Left ventricle myocardium inferior (tissue), 1 donor: Measurements from ENCODE around the gene ANKRD13D. TPM values are rescaled to one million over a fixed set of nuclear protein-coding genes. Genes with fewer than 3 reads are reported as not detected.

ENCODE experiments used
- DNase-seq: peaks from one replicate; pipeline ENCODE4 v3.0.0-alpha.2; 2020
- H3K27ac ChIP-seq: fragments of 200-600 bp; replicated peaks from 2 replicates; pipeline ENCODE4 v1.8.0; 2021
- H3K27me3 ChIP-seq: fragments of 200-600 bp; 2 replicates; pipeline ENCODE4 v1.8.0; 2021; ENCODE audit warnings: low read depth
- H3K36me3 ChIP-seq: fragments of 200-600 bp; 2 replicates; pipeline ENCODE4 v1.8.0; 2021
- H3K4me1 ChIP-seq: fragments of 200-600 bp; 2 replicates; pipeline ENCODE4 v1.8.0; 2021
- H3K4me3 ChIP-seq: fragments of 200-600 bp; 2 replicates; pipeline ENCODE4 v1.8.0; 2021; ENCODE audit warnings: mild to moderate bottlenecking, moderate library complexity
- H3K9me3 ChIP-seq: fragments of 200-600 bp; replicated peaks from 2 replicates; pipeline ENCODE4 v1.8.0; 2021
- CTCF ChIP-seq: fragments of 200-600 bp; IDR thresholded peaks from 2 replicates; pipeline ENCODE4 v1.8.0; 2021; ENCODE audit warnings: antibody characterized with exemption, mild to moderate bottlenecking, borderline replicate concordance
- intact Hi-C: fragments of 100-400 bp; cut with micrococcal nuclease; formaldehyde crosslinking; loops from one replicate; pipeline ENCODE4 v1.11.0; 2022
- total RNA-seq: library from RNA; stranded (reverse); fragmentation: NEBNext Ultra II Directional; extraction: Animal tissue kit (Norgen Biotek cat#: 25700); gene quantifications from one replicate; pipeline ENCODE4 v1.2.1, GENCODE V29; 2021
- donor health status: DM: no; HTN: yes; CAD: no; lungs with severe emphysema.

The ANKRD13D gene
- total RNA-seq, 1 donor from 2014 or later, result 11.8 TPM

- no peak for TF ChIP-seq CTCF
- Histone ChIP-seq H3K27ac (peak overlapping the region; percentile 58), H3K27me3 (no peaks in the 10 kb centered on the region), H3K4me1 (peaks cover 43% of the 10 kb centered on the region), H3K9me3 (no peaks in the 10 kb centered on the region), H3K4me3 (no peak overlapping the region), H3K36me3 (no peaks in the 10 kb centered on the region)
- no peak for DNase-seq
- intact Hi-C loops, result no loop called here
Measured at GRCh38 chr11:67347964-67348749, 59.1 kb downstream of the ANKRD13D start.

- Histone ChIP-seq H3K9me3 (no peaks in the 10 kb centered on the region), H3K27ac (peak overlapping the region; percentile 58), H3K27me3 (no peaks in the 10 kb centered on the region), H3K36me3 (no peaks in the 10 kb centered on the region), H3K4me3 (no peak overlapping the region), H3K4me1 (peaks cover 49% of the 10 kb centered on the region)
- no peak for DNase-seq
- intact Hi-C loops, result no loop called here
- TF ChIP-seq CTCF, result no peak
Measured at GRCh38 chr11:67349036-67349435, 59.9 kb downstream of the ANKRD13D start.

- no peak for TF ChIP-seq CTCF
- no peaks in the 10 kb centered on the region for H3K36me3 ChIP-seq
- no peak for DNase-seq
- no peaks in the 10 kb centered on the region for H3K9me3 ChIP-seq
- intact Hi-C loops, result no loop called here
- peaks cover 53% of the 10 kb centered on the region for H3K4me1 ChIP-seq
- no peak overlapping the region for H3K4me3 ChIP-seq
- H3K27me3 ChIP-seq, result no peaks in the 10 kb centered on the region
- peak overlapping the region; percentile 58 for H3K27ac ChIP-seq
Measured at GRCh38 chr11:67349457-67349856, 60.4 kb downstream of the ANKRD13D start.

GRCh38 chr11:67349928-67350465 is 60.9 kb downstream of the ANKRD13D start:
- H3K4me3 ChIP-seq, result no peak overlapping the region
- intact Hi-C loops, result no loop called here
- H3K9me3 ChIP-seq, result no peaks in the 10 kb centered on the region
- H3K4me1 ChIP-seq, result peaks cover 59% of the 10 kb centered on the region
- no peaks in the 10 kb centered on the region for H3K27me3 ChIP-seq
- H3K36me3 ChIP-seq, result no peaks in the 10 kb centered on the region
- H3K27ac ChIP-seq, result peak overlapping the region; percentile 58
- TF ChIP-seq CTCF, result no peak
- no peak for DNase-seq

- Histone ChIP-seq H3K4me3 (peak overlapping the region; percentile 92), H3K9me3 (no peaks in the 10 kb centered on the region), H3K4me1 (peaks cover 73% of the 10 kb centered on the region), H3K27me3 (no peaks in the 10 kb centered on the region), H3K27ac (peak overlapping the region; percentile 99), H3K36me3 (no peaks in the 10 kb centered on the region)
- peak; percentile 94 for TF ChIP-seq CTCF
- intact Hi-C loops, result no loop called here
- peak; percentile 55 for DNase-seq
Measured at GRCh38 chr11:67351275-67352005, 62.3 kb downstream of the ANKRD13D start.

Other genes with a start within 250 kb of the ANKRD13D start
- 49.5 TPM for gene RHOD, start 232.5 kb upstream of the ANKRD13D start, total RNA-seq
- 37.6 TPM for gene KDM2A, start 170.0 kb upstream of the ANKRD13D start, total RNA-seq
- 53.8 TPM for gene GRK2, start 22.8 kb upstream of the ANKRD13D start, total RNA-seq
- 14.9 TPM for gene SSH3, start 14.2 kb downstream of the ANKRD13D start, total RNA-seq
- 47.0 TPM for gene POLD4, start 64.2 kb downstream of the ANKRD13D start, total RNA-seq
- 0.82 TPM for gene CLCF1, start 84.3 kb downstream of the ANKRD13D start, total RNA-seq
- gene RAD9A, start 102.7 kb downstream of the ANKRD13D start, total RNA-seq, result 7.0 TPM
- 86.0 TPM for gene PPP1CA, start 112.6 kb downstream of the ANKRD13D start, total RNA-seq
- gene TBC1D10C, start 114.8 kb downstream of the ANKRD13D start, total RNA-seq, result 1.0 TPM
- 14.5 TPM for gene CARNS1, start 126.4 kb downstream of the ANKRD13D start, total RNA-seq
- gene RPS6KB2, start 139.2 kb downstream of the ANKRD13D start, total RNA-seq, result 21.3 TPM
- 0.60 TPM for gene PTPRCAP, start 148.4 kb downstream of the ANKRD13D start, total RNA-seq
- gene CORO1B, start 154.2 kb downstream of the ANKRD13D start, total RNA-seq, result 25.5 TPM
- not detected for gene GPR152, start 163.4 kb downstream of the ANKRD13D start, total RNA-seq
- 1.4 TPM for gene CABP4, start 166.1 kb downstream of the ANKRD13D start, total RNA-seq
- gene TMEM134, start 179.9 kb downstream of the ANKRD13D start, total RNA-seq, result 87.5 TPM
- gene AIP, start 193.7 kb downstream of the ANKRD13D start, total RNA-seq, result 55.3 TPM
- gene PITPNM1, start 216.1 kb downstream of the ANKRD13D start, total RNA-seq, result 36.6 TPM
- 66.1 TPM for gene CDK2AP2, start 218.9 kb downstream of the ANKRD13D start, total RNA-seq
- gene CABP2, start 234.1 kb downstream of the ANKRD13D start, total RNA-seq, result not detected